Activated CD8-positive, alpha-beta memory T cell treated with anti-CD3 and anti-CD28 coated beads for 48 hours (primary cell): ENCODE data around the gene SH2D5.
"Not testable (repeated sequence)": the region's sequence is repeated elsewhere in the genome, so short reads cannot be mapped to it uniquely, and the experiment has no call there.

Source experiments
- DNase-seq, 3 experiments: peaks; one replicate each; pipeline ENCODE4 v3.0.0-alpha.2; 2020; ENCODE audit warnings: low read depth in 2 of 3, low spot score in 2 of 3

SH2D5 gene

DNA sequence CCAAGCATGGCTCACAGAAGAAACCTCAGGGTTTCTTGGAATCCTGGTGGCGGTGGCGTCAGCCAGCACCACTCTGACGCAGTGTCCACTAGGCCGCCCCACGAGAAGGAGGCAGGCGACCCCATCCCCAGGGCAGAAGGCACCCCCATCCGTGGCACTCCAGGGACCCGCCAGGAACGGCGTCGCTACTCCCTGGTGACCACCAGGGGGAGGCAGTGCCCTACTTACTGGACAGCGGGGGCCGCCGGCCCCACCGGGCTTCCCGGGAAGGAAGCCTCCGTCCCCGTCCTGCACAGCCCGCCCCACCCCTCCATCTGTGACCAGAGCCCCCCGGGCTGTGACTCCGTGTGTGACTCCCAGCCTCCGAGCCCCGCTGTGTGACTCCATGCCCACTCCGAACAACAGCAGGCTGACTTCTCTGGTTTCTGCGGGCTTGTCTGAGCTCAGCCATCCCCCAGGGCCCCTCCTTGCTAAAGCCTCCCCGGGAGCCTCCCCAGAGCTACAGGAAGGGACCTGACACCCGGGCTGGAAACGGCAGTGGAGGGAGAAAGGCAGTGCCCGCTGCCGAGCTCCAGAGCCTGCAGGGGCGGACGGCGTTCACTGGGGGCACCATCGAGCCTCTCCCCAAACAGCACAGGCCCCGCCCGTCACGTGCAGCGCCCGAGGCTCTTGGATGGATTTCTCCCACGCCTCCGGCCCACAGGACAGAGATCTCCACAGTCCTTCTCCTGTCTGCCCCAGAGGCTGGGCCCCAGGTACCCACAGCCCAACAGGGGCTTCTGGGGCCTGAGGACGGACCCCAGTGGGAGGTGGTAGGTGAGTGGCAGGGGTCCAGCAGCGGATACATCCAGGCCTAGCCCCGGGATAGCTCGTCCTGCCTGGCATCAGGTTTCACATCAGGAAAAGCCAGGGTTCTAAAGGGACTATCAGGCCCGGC lies 35.8 kb downstream of the SH2D5 start:
- DNase-seq = peak; percentile 36 to 63 (median 52)

GRCh38 chr1:20695515-20695914 lies 37.0 kb downstream of the SH2D5 start:
- no peak for DNase-seq

- no peak for DNase-seq
Measured at GRCh38 chr1:20693623-20694022, 38.9 kb downstream of the SH2D5 start.

- no peak for DNase-seq
Measured at GRCh38 chr1:20691872-20692271, 40.6 kb downstream of the SH2D5 start.

DNA sequence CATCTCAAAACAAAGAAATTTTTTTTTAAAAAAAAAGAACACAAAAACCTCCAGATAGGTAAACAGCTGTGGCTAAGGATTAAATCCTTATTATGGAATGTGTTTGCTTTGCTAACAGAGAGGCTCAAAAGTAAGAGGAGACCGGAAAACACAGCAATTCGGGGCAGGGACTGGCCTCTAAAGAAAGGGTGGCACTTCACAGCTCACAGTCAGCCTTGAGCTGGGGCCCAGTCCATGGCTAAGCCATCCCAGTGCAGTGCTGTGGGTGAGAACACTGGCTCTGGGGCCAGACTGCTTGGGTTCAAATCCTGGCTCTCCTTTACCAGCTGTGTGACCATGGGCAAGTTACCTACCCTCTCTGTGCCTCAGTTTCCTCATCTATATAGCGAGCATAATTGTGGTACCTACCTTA lies 42.9 kb downstream of the SH2D5 start:
- no peak for DNase-seq

- DNase-seq = no peak
Measured at GRCh38 chr1:20686883-20687725, 45.4 kb downstream of the SH2D5 start.

DNA sequence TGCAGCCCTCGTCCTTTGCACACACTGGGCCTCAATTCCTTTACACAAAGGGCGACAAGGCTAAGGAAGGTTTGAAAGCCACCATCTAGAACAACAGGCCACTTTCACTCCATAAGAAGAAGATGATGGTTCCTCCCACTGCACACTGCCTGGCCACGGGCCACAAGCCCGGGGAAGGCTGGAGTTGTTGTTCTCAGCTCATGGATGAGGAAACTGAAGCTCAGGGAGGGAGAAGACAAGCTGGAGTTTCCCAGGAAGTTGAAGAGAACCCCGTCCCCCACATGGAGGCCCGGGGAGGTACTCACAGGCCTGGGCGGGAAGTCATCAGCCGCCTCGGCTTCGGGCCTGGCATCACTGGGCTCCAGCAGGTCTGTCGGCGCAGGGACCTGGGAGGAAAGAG lies 46.8 kb downstream of the SH2D5 start:
- no peak for DNase-seq

DNA sequence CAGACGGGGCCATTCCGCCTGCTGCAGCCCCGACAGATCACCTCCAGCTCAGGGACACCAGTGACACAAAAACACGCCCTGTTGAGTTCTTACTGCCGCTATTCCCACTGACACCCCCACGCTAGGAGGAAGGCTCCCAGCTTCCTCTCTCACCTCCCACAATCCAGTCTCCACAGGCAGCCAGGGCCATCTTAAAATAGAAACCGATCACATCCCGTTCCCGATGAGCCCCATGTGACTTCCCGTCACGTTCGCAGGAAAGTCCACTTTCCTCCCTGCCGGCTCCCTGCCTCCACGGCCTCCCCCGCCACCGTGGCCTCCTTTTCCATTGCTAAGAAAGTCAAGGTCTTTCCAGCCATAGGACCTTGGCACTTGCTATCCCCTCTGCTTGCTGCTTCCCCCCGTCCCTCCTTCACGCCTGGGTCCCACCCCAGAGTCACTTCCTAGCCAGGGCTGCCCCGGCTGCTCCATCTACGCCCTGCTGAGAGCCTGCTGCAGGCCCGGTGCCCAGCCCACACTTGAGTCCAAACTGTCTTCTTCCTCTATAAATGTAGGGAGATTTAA lies 47.3 kb downstream of the SH2D5 start:
- DNase-seq = no peak

- no peak for DNase-seq
Measured at GRCh38 chr1:20684651-20685050, 47.9 kb downstream of the SH2D5 start.

DNA sequence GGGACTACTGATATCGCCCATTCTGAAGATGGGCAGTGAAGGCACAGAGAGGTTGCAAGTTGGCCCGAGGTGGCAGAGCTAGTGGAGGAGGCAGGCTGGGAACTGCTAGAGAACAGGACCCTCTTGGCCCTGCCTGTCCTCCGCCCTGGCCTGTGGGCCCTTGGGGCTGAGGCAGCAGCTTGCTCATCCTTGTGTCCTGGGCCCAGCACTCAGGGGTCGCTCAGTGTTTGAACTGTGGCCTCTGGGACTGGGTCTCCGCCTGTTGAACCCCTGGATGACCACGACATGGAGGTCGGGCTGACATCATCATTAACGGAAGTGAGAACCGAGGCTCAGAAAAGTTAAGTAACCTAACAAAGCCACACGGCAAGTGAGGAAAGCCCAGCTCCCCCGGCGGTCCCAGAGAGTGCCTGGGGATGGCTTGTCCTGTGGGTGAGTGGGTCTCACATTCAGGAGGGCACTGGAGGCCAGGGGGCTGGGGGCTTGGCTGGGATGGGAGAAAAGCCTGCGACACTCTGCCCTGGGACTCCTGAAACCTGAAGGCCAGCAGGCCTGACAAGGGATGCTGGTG lies 48.4 kb downstream of the SH2D5 start:
- no peak for DNase-seq

- no peak for DNase-seq
Measured at GRCh38 chr1:20683614-20684013, 48.9 kb downstream of the SH2D5 start.

DNA sequence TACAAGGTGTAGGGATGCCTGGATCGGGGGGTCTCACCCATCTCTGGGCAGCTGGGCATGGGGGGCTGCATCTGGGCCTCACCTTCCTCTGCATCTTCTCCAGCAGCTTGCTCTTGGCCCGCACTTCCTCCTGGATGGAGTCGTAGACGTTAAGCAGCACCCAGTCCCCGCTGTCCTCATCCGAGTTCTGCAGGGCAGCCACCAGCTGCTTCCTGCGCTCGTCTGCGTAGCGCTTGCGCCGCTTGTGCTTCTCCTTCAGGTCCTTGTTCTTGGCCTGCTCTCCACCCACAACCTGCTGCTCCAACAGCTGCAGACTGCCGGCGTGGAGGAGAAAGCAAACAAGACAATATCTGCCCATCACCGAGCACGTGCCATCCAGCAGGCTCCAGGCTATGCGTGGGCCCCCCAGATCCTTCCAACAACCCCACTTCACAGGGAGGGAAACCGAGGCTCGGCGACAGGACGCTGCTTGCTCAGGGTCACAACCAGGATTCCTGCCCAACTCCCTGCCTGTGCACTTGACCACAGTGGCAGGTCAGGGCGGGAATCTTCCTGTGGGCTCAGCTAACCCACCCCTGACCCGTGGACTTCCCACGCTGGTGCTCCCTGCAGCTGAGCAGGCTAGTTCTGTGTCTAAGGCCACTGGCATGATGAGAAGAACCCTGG lies 49.8 kb downstream of the SH2D5 start:
- no peak for DNase-seq

GRCh38 chr1:20681999-20682398 lies 50.5 kb downstream of the SH2D5 start:
- DNase-seq = no peak

GRCh38 chr1:20680269-20680668 lies 52.2 kb downstream of the SH2D5 start:
- DNase-seq = no peak

GRCh38 chr1:20678599-20678998 lies 53.9 kb downstream of the SH2D5 start:
- DNase-seq = no peak

DNA sequence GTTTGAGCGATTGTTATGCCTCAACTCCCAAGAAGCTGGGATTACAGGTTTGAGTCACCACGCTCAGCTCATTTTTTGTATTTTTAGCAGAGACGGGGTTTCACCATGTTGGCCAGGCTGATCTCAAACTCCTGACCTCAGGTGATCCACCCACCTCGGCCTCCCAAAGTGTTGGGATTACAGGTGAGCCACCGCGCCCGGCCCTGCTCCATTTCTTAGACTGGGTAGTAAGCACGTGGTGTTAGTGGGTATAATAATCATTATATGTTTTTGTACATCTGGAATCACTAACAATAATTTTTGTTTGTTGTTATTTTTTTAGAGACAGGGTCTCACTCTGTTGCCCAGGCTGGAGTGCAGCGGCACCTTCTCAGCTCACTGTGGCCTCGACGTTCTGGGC lies 58.9 kb downstream of the SH2D5 start:
- not testable (repeated sequence) for DNase-seq

DNA sequence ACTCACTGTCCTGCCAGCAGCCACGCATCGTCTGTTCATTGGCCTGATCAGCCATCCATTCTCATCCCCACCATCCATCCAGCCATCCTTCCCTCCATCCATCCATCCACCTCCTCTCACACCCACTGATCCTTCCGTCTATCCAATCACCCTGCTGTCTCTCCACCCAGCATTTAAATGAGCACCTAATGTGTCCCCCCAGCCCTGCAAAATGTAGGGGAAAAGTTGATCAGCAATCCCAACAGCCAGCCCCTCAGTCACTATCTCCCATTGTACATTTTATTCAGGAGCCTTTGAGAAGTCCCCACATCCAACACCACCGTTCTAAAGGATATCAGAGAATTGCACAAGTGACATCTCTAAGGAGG lies 60.3 kb downstream of the SH2D5 start:
- DNase-seq = no peak

DNA sequence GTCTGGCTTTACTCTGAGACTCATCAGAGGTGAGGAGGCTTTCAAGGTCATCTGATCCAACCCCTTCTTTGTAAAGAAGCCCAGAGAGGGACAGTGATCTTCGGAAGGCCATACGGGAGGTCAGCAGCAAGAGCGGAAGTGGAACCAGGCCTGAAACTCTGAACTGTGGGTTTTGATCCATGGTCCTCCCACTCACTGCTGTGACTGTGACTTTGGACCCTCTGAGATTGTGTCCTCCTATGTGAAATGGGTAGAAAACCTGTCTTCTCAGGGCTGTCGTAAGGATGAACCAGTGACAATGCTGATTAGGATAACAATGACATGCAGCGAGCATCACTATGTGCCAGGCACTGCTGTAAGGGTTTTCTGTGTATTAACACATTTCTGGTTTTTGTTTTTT lies 61.6 kb downstream of the SH2D5 start:
- no peak for DNase-seq
